HFF-Myc (cell line): ENCODE measurements around the gene CCSER1.

Experiments used
- DNase-seq: peaks from one replicate; pipeline ENCODE4 v3.0.0-alpha.2; 2011; ENCODE audit warnings: low read depth; ENCODE audit errors: extremely low read depth
- H3K4me3 ChIP-seq: replicated peaks from 2 replicates; pipeline ENCODE4 v1.5.1; 2011; ENCODE audit warnings: low read depth, mild to moderate bottlenecking, control low read depth, low read length
- TF ChIP-seq, protein P1 (sequence below): IDR thresholded peaks from 2 replicates; pipeline ENCODE4 v1.5.1; 2012; ENCODE audit warnings: mild to moderate bottlenecking, low read depth, low read length, control low read depth; ENCODE audit errors: missing control alignments

CCSER1 gene

DNA sequence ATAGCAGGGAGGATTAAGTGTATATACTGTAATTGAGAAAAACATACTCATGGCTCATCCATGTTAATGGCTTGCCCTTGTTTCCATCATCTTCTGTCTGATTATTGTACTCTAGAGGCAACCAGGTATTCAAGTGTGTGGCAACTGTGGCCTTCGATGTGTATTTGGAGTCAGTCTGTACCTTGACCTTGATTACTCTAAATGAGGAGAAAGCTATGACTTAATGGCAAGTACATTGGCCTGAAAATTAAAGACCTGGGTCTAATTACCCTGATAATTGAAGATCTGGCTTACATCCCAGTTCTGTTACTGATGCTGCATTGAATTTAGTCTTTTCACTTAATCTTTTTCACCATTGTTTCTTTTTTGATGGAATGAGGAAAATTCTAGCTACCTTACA, 409.2 kb downstream of the CCSER1 start:
- no peak for DNase-seq
- TF ChIP-seq, protein P1, sequence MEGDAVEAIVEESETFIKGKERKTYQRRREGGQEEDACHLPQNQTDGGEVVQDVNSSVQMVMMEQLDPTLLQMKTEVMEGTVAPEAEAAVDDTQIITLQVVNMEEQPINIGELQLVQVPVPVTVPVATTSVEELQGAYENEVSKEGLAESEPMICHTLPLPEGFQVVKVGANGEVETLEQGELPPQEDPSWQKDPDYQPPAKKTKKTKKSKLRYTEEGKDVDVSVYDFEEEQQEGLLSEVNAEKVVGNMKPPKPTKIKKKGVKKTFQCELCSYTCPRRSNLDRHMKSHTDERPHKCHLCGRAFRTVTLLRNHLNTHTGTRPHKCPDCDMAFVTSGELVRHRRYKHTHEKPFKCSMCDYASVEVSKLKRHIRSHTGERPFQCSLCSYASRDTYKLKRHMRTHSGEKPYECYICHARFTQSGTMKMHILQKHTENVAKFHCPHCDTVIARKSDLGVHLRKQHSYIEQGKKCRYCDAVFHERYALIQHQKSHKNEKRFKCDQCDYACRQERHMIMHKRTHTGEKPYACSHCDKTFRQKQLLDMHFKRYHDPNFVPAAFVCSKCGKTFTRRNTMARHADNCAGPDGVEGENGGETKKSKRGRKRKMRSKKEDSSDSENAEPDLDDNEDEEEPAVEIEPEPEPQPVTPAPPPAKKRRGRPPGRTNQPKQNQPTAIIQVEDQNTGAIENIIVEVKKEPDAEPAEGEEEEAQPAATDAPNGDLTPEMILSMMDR, result no peak
- H3K4me3 ChIP-seq, result no peak overlapping the region

DNA sequence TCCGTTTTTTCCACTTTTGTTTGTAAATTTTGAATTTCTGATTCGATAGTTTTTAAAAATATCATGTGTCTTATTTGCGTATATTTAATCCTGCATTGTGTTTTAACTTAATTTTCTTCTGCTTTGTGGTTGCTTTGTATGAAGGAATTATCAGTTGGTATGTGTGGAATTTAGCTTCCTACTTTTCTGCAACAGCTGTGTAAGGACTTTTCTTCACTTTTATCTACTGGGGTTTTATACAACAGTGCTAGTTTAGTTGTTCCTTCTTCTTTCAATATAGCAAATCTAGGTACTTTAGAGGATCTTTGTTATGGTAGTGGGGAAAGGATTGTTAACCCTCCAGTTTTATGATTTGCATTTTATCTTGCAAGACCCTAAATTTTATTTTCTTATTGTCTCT, 410.3 kb downstream of the CCSER1 start:
- DNase-seq, result no peak
- TF ChIP-seq, protein P1, result no peak
- H3K4me3 ChIP-seq, result no peak overlapping the region

DNA sequence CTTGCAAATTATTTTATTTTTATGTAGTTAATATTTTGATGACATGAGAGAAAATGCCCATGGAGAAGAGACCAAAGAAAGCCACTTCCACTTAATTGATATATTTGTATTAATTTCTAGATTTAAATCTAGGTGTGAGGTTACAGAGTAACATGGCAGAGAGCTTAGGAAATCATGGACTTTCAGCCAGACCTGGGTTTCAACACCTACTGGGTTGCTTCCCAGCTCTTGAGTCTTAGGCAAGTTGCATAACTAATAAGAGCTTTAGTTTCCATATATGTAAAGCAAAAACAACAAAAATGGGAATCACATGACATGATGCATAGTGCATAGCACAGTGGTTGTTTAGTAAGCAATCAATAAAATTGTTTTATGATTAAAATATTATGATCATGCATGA, 413.3 kb downstream of the CCSER1 start:
- no peak for DNase-seq
- TF ChIP-seq, protein P1, result no peak
- H3K4me3 ChIP-seq, result no peak overlapping the region

DNA sequence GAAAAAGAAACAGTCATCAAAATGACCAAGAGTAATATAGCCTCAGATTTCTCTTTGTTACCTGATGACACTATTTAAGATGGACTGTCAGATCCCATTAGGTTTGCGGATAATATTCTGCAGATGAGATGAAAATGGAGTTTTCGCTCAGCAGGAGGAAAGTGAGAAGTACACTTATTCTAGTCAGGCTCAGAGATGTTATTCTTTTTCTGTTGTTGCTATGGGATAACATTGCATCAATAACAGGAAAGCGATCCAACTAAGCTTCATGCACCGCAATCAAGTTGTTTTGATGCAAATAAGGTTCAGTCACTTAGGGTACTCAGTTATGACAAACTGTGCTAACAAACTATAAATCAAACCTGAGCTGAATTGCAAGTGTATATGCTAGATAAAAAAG, 415.0 kb downstream of the CCSER1 start:
- no peak for DNase-seq
- TF ChIP-seq, protein P1, result no peak
- no peak overlapping the region for H3K4me3 ChIP-seq

DNA sequence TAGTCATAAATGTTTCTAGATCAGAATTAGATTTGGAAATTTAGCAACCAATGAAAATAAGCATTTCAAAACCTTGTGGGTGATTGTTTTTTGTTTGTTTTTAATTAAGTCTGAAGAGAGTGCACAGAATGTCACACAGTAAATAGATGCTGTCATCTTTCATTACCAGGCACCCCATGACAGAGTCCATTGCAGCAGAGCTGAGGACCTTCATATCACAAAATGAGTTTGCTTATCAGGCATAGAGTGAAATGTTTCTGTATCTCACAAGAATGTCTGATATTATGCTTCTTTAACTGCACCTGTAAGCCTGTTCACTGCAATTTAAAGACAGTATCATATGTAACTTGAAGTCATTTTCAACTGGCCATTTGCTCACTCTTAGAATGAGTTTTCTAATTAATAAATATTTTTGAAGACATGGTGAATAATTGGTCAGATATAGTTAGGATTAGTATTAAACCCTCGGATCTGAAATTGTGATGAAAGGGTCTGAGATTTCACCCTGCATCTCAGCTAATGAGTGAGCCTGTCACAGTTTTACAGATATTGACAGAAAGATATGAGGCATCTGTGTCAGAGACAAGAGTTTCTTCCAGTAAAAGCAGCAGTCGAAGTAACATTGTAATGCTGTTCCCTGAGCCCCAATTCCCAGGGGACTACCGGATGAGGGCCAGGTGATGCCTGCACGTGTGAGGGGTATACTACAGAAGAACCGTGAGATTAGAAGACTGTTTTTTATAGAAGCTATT, 416.4 kb downstream of the CCSER1 start:
- no peak overlapping the region for H3K4me3 ChIP-seq
- TF ChIP-seq, protein P1, result no peak
- DNase-seq, result no peak

DNA sequence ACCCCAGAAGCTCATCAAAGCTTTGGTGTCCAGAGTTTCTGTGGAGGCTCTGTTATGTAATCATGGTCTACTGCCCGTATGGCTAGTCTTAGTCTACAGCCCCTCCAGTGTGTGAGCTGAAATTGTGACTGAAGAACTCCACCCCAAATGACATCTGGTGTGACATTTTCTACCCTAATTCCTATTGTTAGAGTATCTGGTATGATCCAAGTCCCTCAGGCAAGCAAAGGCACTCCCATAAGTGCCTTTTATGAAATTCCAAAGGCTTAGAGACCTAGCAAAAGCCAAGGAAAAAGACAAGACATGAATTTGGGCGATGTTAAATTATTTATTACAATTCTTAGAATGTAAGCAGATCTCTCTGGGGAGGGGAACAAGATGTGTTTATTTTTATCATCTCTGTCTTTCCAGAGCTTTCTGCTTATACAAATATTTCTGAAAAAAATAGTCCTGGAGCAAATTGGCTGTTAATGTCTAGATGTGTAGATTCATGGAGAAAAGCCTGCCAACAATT, 417.4 kb downstream of the CCSER1 start:
- TF ChIP-seq, protein P1, result no peak
- no peak overlapping the region for H3K4me3 ChIP-seq
- no peak for DNase-seq
